ENCODE results near the gene FABP2.
"Not testable (repeated sequence)": the region's sequence is repeated elsewhere in the genome, so short reads cannot be mapped to it uniquely, and the experiment has no call there.

Gene FABP2

DNA sequence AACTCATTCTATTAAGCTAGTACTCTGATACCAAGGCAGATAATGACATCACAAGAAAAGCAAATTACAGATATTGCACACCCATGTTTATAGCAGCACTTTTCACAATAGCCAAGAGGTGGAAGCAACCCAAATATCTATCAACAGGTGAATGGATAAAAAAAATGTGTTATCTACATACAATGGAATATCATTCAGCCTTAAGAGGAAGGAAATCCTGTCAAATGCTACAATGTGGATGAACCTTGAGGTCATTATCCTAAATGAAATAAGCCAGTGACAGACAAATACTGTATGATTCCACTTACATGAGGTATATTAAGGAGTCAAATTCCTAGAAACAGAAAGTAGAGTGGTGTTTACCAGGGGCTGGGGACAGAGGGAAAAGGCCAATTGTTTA is 14.3 kb downstream of the FABP2 start:
- DNase-seq: no peak

DNA sequence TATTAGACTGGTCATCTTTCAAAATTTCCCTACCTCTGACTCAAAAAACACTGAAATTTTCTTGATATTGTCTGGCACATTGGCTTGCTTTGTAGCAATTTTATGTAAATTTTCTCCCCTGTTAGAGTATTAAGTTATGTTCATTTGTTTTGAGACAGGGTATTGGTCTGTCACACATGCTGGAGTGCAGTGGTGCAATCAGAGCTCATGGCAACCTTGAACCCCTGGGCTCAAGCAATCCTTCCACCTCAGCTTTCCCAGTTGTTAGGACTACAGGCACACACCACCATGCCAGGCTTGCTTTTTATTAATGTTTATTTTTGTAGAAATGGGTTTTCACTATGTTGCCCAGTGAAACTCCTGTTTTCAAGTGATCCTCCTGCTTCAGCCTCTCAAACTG is 17.5 kb downstream of the FABP2 start:
- DNase-seq: no peak

DNA sequence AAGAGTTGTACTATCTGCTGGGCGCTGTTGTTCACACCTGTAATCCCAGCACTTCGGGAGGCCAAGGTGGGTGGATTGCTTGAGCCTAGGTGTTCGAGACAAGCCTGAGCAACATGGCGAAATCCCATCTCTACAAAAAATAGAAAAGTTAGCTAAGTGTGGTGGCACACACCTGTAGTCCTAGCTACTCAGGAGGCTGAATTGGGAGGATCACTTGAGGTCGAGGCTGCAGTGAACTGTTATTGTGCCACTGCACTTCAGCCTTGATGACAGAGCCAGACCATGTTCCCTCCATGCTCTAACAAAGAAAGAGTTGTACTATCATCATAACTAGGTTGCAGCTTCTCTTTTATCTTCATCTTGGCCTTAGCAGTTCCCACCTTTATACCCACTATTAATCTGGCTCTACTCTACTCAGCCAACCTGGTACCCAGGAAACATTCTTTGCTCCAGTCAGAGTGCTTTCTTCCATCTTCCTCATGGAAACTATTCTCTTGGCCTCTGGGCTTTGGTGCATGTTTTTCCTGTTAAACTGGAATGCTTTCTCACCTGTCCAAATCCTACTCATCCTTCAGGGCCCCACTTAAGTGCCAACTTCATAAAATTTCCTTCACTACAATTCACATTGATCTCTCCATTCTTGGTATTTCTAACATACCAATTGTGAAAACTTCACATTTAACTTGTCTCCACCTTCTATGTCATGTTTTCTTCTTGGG is 18.2 kb downstream of the FABP2 start:
- DNase-seq: no peak

DNA sequence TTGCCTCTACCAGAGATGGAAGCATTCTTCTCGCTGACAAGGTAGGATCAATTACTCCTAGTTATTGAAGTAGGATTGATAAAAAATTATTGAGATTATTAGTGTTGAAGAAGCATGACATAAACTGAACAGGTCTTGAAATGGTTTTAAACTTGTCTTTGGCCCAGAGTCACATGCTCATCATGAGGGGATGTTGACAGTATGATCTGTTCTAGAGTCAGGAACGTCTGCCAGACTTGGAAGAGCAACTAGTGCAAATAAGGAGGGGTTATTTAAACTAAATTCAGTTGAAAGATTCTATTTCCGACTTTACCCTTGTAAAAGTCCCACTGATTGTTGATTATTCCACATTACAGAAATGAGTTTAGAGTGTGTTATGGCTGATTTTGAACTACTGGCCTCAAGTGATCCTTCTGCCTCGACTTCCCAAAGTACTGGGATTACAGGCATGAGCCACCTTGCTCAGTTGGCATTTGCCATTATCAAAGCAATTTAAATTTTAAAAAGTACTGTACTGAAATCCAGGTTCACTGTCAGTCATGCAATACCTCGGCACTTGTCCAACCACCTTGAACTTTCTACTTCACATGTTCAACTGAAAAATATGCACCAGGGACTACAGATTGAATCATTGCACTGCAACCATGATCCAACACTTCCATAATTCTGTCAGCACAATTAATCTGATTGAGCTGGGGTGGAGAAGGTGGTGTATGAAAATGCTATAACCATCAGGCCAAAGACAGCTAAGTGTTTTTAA is 19.7 kb downstream of the FABP2 start:
- DNase-seq: no peak

DNA sequence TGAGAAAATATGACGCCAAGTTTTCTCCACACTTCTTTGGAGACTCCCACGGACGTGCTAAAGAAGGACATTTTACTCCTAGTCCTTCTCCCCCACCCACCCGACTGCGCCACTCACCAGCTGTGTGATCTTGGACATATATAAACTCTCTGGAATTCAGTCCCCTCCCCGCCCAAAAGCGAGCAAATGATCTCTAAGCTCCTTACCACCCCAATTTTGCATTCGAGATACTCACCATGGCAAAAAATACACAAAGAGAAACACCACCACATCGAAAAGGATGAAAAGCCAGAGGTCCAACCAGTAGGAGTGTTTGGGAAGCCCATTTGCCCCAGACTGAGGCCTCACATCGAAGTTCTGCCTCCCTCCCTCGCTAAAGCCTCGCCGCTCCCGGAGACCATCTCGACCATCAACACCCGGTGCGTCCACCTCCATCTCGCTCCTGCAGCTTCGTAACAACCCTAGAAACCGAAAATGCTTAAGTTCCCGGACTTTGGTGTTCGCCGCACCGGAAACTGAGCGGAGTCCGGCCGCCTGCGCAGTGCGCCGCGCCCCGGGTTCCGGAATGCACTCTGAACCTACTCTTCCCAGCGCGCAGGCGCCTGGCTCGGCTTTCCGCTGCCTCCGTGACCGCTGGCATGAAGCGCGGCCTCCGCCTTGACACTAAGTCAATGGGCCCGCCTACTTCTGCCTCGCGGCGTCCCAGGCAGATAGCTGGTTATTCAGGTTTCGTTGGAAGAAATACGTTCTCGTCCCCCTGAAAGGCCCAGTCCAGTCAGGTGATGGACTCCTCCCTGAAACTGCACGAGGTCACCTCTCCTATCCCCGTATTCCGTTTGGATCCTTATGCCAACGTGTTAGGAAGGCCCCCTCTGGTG is 21.6 kb downstream of the FABP2 start:
- no peak for DNase-seq

DNA sequence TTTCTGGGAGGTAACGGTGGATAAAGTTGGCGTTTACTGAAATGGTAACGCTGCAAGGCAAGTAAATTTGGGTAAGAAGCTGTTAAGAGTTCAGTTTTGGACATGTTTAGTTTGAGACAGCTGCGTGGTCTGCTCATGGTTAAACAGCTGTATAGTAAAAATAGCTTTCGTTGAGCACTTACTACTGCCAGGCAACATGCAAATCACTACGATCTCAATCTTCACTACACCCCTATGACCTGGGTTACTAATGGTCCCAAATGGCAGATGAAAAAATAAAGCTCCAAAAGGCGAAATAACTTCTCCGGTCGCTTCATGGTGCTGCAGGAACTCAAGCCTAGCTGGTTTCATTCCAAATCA is 22.2 kb downstream of the FABP2 start:
- DNase-seq: no peak

DNA sequence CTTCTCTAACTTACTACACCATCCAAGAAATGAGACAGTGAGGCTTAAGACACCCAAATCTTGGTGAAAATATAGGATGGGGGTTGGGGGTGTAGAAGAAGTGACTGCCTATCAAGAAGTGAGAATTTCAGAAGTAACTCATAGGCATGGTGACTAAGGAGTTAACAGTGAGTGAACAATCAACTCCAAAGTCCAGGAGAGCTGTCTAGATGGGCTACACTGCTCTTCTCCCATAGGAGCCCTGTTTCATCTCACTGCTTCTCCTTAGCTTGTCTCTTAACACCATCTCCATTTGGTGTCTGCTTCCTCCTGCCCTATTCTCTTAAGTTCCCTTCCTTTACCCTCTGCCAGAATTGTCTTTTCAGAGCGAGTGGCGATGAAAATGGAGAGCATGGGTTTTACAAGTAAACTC is 22.7 kb downstream of the FABP2 start:
- DNase-seq: no peak

DNA sequence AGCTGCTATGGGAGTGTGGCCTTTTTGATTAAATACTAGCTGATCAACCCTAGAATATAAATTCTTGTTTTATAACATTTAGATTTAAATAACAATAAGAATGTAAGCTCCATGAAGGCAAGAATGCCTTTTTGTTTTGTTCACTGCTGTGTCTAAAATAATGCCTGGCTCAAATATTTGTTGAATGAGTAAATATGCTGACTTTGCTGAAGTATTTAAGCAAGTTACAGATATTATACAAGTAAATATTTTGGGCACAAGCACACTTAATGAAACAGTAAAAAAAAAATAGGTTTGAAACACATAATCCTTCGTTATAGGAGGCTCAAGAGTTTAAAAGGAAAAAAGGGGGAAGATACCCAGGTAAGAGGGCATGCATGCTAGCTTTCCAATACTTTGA is 24.1 kb downstream of the FABP2 start:
- no peak for DNase-seq

DNA sequence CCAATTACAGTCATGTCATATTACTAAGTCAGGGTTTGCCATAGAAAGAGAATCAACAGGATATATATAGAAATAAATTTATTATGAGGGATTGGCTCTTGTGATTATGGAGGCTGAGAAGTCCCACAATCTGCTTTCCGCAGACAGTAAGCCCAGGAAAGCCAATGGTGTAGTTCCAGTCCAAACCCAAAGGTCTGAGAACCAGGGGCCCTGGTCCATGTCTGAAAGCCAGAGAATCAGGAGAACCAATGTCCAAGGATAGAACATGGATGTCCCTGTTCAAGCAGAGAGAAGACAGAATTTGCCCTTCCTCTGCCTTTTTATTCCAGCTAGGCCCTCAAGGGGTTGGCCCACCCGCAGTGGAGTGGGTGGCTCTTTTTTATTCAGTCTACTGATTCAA is 25.6 kb downstream of the FABP2 start:
- no peak for DNase-seq

DNA sequence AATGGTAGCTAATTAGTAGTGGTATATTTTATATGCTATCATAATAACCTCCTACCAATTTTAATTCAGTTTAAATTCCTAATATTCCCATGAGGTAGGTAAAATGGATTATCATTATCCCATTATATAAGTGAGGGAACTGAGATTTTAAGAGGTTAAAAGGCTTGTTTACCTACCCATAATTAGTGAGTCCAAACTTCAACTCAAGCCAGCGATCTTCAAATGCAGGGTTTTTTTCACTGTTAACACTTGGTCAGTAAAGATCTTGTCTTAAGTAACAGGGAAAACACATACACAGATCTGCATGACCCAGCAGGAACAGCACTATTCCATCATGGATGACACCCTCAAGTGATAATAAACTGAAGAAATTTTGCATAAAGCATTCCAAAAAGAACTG is 31.3 kb downstream of the FABP2 start:
- no peak for DNase-seq

DNA sequence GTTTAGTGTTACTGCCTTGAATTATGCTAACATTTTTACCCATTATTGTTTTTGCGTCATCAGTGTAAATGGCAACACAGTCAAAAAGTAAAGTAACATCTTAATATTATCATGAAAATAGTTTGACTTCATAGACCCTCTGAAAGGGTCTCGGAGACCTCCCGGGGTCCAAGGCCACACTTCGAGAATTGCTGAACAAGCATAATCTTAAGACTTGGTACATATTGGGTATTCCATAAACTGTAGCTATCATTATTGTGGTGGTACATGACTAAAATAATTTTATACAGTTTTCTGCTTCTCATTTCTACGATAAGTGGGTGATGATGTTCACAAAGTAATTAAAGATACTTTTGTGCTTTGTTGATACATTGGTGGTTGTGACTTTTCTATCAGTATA is 32.6 kb downstream of the FABP2 start:
- no peak for DNase-seq

DNA sequence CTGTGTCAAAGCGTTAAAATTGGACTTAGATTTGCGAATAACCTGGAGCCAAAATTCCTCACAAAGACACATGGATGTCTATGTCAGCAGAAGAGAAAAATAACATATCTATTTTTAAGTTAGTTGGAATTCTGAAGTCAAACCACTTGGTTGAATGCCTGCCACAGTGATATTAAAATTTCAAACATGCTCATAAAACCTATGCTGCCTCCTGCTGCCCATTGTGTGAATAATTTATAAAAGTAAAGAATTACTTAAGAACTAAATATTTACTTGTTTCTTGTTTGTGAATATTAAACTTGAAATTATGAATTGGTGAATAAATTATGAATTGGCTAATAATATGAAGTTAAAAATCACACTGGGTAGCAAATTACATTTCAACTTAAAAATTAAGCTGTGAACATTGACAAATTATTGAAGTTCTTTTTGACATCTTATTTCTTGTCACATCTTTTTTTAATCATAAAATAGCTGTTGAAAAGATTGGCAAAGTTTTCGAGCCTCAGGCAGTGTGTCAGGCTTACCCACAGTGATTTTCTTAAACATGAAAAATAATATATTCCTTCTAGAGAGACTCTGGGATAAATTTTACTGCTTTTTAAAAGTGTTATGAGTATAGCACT is 35.4 kb downstream of the FABP2 start:
- DNase-seq: no peak

DNA sequence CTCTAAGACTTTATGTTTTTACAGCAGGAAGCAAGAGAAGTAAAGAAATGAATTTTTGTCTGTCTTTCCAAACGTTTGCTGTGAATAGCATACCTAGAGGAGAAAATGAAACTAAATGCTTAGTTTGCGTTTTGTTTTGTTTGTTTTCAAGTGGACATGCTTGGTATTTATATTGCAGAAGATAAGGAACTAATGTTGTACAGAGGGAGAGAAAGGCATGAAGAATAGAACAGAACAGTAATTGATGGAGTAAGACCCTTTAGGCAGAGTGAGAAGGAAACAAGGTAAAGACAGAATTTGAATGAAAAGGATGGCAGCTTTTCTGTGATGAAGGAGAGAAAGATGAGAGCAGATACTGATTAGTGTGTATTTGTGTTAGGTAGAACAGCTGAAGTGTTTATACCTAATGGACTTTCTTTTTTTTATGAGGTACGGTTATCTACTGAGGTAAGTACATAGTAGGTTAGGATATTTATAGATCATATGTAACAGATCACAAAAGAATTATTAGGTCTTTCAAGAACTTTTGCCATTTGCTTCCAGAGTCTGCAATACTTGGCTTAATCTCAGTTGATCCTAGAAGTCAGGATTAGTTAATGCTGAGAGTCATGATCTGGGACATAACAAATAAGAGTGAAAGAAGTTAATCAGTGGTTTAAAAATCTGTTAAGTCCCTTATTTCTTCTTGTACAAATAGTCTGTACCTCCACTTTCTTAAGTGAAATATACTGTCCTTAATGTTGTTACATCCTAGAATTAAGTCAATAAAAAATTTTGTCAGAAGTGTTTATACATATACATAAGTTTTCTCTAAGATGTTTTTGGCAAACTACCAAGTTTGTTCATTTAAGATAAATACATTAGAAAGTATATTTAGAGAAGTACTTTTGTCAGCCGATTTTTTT is 36.8 kb downstream of the FABP2 start:
- no peak for DNase-seq

DNA sequence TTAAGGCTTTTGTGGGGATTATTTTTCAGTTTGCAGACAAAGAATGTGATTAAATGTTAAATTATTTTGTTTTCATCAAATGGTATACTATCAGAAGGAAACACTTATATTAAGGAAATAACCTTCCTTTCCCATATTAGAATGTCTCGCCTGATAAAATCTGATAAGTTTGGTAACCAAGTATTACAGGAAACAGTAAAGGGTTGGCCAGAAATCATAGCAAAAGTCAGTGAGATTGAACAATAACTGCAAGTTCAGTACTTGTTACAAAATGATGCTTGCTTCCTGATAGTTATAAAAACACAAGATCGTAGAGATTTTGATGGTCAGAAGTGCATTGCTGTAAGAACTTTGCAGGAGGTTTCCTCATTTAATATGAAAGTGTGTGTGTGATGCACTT is 40.5 kb downstream of the FABP2 start:
- no peak for DNase-seq

DNA sequence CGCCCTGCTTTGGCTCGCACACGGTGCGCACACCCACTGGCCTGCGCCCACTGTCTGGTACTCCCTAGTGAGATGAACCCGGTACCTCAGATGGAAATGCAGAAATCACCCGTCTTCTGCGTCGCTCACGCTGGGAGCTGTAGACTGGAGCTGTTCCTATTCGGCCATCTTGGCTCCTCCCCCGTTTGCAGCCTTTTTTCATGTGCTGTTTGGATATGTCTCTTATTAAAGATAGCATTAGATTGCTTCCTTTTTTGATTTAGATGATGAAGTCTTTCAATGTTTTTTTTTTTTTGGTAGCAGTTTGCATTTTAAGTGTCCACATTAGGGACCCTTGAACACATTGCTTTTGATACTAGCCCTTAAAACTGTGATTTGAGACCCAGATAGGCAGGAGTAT is 42.0 kb downstream of the FABP2 start:
- not testable (repeated sequence) for DNase-seq

DNA sequence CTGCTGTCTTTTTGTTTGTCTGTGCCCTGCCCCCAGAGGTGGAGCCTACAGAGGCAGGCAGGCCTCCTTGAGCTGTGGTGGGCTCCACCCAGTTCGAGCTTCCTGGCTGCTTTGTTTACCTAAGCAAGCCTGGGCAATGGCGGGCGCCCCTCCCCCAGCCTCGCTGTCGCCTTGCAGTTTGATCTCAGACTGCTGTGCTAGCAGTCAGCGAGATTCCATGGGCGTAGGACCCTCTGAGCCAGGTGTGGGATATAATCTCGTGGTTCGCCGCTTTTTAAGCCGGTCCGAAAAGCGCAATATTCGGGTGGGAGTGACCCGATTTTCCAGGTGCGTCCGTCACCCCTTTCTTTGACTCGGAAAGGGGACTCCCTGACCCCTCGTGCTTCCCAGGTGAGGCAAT is 42.4 kb downstream of the FABP2 start:
- not testable (repeated sequence) for DNase-seq

DNA sequence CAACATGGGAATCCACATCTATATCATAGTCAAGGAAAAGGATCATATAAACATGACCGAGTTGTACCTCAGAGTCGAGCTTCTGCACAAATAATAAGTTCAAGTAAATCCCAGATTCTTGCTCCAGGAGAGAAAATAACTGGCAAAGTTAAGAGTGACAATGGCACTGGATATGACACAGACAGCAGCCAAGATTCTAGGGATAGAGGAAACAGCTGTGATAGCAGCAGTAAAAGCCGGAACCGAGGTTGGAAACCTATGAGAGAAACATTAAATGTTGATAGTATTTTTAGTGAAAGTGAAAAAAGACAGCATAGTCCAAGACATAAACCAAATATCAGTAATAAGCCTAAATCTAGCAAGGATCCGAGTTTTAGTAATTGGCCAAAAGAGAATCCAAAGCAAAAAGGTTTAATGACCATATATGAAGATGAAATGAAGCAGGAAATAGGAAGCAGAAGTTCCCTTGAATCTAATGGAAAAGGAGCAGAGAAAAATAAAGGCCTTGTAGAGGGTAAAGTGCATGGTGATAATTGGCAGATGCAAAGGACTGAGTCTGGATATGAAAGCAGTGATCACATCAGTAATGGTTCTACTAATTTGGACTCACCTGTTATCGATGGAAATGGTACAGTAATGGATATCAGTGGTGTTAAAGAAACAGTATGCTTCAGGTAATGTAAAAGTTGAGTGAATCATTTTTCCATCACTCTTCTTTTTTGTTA is 50.4 kb downstream of the FABP2 start:
- DNase-seq: no peak

DNA sequence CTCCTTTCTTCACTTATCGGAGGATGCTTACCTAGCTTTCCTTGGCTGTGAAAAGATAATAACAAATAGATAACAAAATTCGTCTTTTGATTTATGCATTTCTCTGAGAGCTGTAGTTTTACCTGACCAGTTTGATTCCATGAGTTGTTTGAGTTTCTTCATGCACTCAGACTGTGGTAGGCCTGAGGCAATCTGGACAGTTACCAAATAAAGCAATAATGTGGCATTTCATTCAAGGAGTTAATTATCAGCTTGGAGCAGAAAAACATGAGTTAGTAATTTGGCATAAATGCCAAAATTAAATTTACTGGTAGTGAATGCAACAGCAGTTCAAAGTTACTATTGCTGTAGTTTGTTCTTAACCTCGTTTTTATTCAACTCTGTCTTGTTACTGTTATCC is 53.5 kb downstream of the FABP2 start:
- no peak for DNase-seq
